GM03348 (cell line): ENCODE results near the gene PXK.

ENCODE experiments used
- DNase-seq: peaks from one replicate; pipeline ENCODE4 v3.0.0; 2012; ENCODE audit warnings: low spot score

The PXK gene

DNA sequence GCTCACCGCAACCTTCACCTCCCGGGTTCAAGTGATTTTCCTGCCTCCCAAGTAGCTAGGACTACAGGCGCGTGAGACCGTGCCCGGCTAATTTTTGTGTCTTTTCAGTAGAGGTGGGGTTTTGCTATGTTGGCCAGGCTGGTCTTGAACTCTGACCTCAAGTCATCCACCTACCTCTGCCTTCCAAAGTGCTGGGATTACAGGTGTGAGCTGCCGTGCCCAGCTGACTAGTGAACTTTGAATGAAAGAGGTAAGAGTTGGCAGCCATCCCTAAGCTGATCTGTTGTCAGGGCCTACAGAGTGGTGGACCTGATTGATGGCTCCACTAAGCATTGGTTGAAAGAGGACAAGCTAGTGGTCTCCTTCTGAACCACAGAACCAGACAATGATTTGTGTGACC is 15.3 kb downstream of the PXK start:
- DNase-seq: no peak

DNA sequence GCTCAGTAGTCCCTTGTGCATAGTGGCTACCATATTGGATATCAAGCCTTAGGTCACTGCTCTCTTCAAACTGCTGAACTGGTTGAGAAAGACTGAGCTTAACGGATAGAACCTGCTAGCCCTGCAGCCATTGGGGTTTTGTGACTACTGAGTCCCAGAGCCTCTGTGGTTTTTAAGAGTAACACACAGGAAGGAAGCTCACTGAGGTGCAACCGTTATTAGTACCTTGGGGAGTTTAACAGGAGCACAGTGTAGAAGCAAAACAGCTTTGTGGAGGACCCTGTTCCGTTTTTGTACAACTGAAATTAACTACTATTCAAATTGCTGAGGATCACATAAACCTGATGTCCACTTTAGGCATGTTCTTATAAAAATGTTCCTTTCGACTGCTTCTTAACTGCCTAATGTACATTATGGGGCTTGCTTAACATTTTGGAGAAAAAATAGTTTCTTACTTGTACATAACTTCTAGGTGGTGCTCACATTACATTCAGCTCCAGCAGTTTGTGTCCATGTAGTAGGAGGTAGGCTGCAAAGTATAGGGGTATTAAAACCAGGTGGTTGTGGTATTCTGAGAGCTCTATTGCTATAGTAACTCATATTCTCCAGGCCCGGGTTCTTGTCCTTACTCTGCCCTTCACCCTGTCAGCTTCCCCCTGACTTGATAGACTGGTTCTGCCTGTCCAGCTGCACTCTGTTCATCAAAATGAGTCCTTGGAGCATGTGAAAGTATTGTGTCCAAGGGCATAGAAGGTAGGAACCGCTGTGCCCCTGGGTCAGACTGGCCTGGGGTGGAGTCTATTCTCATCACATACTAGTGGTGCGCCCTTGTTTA is 17.3 kb downstream of the PXK start:
- no peak for DNase-seq

DNA sequence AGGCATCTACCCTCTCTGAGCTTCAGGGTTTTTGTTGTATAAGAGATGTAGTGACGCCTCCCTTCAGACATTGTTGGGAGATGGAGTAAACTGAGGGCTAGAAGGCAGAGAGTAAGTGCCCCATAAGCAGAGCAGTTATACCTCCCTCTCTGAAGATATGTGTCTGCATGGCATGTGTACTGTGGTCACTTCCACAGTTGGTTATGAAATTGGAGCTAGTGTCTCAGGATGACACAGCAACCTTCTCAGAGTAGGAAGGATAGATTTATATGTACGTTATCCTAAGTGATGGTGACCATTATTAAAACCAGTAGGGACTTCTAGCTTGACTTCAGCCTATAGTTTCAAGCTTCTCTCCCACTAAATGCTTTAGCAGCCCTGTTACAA is 17.9 kb downstream of the PXK start:
- peak; percentile 20 for DNase-seq

GRCh38 chr3:58351920-58352319 is 19.2 kb downstream of the PXK start:
- no peak for DNase-seq

DNA sequence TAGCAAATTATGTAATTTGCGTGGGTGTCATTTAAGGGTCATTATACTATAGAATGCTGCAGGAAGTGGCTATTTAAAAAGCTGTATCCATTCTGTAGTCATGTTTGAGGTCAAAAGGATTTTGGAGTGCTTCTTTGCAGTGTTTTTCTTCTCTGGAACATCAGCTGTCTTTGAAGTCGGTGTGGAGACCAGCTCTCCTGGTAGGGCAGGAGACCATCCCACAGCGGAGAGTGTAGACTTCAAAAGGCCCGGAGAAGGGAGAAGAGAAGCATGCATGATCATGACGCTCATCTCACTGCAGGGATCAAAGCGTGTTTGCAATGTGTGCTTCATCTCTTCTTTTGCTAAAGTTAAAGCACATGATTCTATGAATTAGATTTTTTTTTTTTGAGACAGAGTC is 19.9 kb downstream of the PXK start:
- DNase-seq: no peak

- peak; percentile 55 for DNase-seq
Measured at GRCh38 chr3:58353722-58354553, 21.2 kb downstream of the PXK start.

GRCh38 chr3:58355179-58355578 is 22.5 kb downstream of the PXK start:
- no peak for DNase-seq

DNA sequence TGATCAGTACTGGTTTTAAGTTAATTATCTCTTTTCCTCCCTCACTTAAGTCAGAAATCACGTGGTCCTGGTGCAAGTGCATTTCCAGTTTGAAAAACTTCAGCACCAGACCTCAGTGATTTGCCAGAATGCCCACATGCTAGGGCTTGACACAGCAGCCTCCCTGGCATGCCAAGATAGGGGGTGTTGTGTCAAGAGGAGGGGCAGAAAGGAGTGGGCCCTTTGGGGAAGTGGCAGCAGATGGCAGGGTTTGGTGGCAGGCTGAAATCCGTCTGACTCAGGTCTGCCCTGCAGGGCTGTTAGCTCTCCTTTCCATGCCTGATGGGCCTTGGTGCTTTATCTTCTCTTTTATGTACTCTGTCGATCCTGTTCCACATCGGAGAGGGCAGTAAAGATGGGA is 23.4 kb downstream of the PXK start:
- no peak for DNase-seq

- no peak for DNase-seq
Measured at GRCh38 chr3:58357402-58357801, 24.7 kb downstream of the PXK start.

- no peak for DNase-seq
Measured at GRCh38 chr3:58358092-58358491, 25.4 kb downstream of the PXK start.

DNA sequence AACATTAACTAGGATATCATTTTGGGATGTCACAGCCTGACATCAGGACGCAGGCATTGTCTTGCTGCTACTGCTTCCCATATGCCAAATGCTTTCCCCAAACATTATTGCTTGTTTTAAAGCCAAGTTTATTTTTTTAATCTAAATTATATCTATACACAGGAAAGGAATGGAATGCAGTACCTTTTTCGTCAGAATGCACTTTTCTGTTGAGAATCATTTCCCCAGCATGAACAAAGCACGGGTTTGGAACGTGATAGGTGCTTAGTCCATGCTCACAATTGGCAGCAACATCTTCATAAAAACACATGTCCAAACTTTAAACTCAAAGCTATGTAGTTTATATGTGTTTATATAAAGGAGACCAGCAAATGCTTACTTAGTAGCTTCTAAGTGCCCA is 26.1 kb downstream of the PXK start:
- no peak for DNase-seq

GRCh38 chr3:58359621-58360020 is 26.9 kb downstream of the PXK start:
- DNase-seq: no peak

DNA sequence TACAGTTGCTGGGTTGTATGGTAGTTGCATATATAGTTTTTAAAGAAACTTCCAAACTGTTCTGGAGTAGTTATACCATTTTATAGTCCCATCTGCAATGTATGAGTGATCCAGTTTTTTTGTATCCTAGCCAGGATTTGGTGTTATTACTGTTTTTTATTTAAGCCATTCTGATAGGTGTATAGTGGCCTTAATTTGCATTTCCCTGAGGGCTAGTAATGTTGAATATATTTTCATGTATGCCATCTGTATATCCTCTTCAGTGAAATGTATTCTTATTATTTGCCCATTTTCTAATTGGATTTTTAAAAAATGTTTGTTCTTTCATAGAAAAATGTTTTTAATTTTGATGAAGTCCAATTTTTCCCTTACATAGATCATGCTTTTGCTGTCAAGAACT is 29.2 kb downstream of the PXK start:
- DNase-seq: no peak

- no peak for DNase-seq
Measured at GRCh38 chr3:58366699-58367098, 34.0 kb downstream of the PXK start.

- DNase-seq: no peak
Measured at GRCh38 chr3:58369038-58369437, 36.3 kb downstream of the PXK start.

DNA sequence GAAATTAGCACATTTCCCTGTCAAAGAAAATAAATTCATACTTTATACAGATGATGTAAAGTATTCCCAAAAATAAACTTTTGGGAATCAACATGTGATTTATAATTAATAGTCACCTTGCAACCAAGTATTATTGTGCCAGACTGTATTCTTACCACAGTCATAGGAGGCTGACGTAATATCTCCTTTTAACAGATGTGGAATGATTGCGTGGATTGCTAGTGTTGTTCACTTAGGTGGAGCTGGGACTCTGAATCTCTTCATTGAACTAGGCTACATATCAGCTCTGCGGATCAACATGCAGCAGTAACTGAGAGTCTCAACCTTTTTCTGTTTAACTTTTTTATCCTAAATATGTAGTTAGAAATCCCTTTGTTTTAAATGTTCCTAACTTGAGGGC is 37.2 kb downstream of the PXK start:
- DNase-seq: no peak

DNA sequence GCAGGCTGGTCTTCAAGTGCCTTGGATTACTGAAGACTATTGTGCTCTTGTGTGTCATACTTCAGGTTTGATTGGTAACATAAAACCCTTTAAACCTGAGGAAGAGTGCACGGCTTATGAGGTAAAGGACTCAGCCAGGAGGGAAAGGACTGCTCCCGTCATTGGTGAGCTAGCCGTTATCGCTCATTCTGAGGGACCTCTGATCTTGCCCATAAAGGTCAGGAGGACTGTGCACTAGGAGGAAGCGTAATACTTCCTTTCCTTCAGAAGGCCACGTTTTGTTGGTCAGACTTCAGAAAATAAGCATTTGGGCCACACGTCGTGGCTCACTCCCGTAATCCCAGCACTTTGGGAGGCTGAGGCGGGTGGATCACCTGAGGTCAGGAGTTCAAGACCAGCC is 37.7 kb downstream of the PXK start:
- DNase-seq: no peak

- DNase-seq: no peak
Measured at GRCh38 chr3:58371754-58372153, 39.1 kb downstream of the PXK start.

GRCh38 chr3:58375254-58375653 is 42.6 kb downstream of the PXK start:
- DNase-seq: no peak

DNA sequence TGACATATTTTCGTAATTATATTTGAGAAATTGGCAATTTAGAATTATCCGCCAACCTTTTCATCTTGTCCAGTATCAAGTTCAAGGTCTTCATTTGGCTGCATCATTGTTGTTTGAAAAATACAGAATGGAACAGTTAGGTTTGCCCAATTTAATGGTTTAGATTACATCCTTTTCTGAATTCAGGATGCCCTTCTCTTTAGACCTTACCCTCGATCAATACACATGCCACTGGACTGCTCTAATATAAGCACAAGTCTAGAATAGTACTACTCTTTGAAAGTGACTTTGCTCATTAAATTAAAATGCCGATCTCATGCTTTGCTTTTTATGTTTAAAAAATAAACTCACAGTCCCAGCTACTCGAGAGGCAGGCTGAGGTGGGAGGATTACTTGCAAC is 44.5 kb downstream of the PXK start:
- DNase-seq: no peak

DNA sequence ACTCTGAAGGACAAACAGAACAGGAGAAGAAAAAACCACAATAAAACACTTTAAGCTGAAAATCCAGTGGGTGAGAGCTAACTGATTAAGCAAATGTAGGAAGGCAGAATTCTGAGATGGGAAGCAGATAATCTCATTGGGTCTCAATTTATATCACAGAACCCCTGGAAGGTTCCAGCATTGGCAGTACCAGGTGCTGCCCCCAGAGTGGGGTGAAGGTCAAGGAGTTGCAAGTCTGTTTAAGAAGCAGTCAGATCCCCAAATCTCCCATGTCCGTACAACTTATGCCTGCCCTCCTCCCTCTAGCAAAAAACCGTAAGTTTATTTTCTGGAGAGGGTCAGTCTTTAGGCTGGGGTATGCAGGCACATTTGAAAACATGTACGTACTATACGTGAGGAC is 45.1 kb downstream of the PXK start:
- DNase-seq: no peak

DNA sequence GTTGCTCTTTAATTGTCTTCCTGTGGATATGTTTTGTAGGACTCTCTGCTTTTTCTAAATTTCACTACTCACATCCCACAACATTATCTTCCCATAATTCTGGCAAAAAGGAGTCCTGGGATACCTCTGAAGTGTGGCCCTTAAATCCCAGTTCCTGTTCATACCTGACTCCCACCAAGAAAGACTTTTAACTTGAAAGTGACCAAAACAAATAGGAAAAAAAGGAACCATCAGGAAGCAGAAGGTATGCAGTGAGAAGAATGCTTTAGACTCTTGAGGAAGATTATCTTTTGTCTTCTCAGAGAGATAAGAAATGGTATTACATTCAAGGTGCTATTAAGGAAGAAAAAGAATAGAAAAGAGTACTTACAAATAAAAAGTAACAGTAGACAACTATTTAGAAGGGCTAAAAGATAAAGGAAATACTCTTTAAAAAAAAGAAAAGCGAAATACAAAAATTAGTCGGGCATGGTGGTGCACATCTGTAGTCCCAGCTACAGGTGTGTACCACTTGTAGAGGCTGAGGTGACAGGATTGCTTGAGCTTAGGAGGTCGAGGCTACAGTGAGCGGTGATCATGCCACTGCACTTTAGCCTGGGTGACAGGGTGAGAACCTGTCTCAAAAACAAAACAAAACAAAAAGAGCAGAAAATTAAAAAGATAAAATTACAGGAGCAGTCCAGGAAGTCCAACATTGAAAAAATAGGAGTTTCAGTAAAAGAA is 46.8 kb downstream of the PXK start:
- no peak for DNase-seq

DNA sequence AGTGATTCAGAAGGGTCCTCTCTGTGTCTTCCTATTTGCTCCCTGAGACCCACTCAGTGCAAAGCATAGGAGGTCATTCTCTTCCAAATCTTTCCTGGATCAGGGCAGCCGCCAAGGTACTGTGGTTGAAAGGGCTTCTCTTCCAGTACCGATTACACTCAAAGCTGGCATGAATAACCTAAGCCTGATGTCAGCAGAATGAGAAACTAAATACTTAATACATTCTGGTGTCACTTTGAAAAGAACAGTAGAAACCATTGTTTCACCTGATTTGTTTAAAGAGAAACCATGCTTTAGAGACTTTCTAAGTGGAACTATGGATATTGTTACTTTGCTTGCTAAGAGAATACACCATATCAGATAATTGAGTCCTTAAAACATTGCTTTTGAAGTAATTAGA is 50.8 kb downstream of the PXK start:
- DNase-seq: peak; percentile 24
